ENCODE measurements around the gene SAA4.

Gene SAA4

DNA sequence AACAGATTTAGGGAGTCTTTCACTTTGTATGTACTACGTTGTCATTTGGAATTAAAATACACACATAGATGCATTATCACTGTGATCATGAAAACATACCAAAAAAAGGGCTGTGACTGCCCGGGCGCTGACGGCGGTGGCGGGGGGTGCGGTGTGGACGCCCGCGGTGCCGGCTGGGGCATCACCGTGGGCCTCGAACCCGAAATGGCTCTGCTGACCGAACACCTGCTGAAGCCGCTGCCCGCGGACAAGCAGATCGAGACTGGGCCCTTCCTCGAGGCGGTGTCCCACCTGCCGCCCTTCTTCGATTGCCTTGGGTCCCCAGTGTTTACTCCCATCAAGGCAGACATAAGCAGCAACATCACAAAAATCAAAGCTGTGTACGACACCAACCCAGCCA is 47.8 kb downstream of the SAA4 start:
- DNase-seq, result no peak

Measured in right hindlimb (tissue), 1 donor.